Measurements from ENCODE around the gene TLE7.

TLE7 gene

DNA sequence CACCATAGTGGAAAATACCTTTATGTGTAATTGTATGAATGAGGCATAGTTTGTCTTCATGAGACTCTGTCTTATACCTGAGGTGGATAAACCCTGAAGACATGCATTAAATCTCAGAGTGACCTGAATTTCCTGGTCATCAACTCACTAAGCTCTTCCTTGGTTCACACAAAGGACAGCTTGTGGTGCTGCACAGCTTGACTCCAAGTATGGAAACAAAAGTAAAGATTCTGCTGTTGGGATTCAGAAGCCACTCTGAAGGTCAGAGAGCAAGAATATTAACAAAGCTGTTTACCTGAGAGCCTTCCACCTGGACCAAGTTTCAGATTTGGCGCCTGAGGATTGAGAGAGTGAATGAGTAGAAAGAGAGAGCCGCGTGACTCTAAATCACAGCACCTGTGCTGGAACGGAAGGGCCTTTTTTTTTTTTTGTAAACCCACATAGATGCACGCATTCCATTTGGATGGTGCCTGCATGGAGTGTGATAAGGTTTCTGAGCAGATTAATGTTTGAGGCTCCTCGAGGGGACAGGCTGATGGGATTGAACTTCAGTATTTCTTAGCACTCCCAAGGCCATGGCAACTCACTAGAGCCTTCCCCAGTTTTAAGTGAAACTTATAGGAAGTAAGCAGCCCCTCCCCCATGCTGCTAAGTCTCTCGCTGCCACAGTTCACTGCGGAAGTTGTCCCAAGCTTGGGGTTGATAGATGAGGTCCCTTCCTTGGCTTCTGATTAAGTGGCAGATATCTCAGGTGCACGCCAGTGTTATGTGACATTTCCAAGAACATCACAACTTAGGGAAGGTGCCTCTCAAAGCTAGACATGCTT lies 54.6 kb downstream of the TLE7 start:
- no peak for DNase-seq (ENCODE audit: low read depth, low spot score)
- no peak overlapping the region for H3K4me3 ChIP-seq (ENCODE audit: low read length)

DNA sequence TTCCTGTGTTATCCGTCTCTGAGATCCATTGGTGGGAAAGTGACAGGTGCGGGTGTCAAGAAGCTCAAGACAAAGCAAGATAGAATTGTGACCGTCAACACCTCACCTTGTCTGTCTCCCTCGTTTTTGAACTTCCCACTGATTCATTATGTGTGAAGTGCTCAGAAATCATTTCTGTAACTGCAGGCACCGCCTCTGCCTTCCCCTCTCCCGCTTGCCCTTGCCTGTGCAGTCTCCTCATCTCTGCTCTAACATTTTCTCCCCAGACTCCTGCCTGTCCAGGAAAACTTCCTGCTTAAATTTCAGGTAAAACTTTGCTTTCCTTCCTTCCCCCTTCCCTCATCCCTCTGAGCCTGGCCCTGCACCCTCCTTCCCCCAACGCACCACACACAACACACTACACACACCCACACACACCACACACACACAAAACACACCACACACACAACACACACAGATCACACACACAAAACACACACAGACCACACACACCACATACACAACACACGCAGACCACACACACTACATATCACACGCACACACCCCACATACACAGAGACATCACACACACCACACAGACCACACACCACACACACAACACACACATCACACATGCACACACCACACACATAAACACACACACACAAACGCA lies 57.7 kb downstream of the TLE7 start:
- no peak overlapping the region for H3K4me3 ChIP-seq (ENCODE audit: low read length)
- no peak for DNase-seq (ENCODE audit: low read depth, low spot score)

DNA sequence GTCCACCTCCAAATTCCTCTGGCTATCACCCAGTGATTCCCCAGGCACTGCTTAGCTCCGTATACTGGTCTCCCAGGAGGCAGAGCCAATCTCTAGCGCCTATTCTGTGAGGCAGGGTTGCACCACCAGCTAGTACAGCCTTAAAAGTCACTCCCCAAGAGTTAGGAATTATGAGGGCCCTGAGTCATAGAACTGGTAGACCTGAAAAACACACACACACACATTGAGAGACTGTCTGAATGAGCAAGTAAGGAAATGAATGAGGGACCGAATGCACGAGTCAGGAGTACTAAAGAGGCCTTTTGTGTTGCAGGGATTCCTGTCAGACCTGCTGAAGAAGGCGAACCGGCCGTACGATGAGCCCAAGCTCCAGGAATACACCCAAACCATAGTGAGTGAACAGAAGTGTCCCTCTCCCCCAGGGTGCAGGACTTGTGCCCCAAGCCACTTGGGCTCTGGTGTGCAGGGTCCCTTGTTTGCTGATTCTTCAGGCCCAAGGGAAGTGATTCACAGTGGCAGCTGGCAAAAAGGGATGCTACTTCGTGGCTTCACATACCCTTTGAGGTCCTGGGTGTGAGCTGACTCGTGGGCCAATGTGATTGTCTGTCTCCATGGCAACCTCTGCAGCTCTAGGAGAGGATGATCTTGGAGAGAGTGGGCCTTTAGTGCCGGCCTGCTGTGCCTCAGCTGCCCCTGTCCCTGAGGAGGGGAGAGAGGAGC lies 58.6 kb downstream of the TLE7 start:
- no peak for DNase-seq (ENCODE audit: low read depth, low spot score)
- H3K4me3 ChIP-seq (ENCODE audit: low read length): no peak overlapping the region

DNA sequence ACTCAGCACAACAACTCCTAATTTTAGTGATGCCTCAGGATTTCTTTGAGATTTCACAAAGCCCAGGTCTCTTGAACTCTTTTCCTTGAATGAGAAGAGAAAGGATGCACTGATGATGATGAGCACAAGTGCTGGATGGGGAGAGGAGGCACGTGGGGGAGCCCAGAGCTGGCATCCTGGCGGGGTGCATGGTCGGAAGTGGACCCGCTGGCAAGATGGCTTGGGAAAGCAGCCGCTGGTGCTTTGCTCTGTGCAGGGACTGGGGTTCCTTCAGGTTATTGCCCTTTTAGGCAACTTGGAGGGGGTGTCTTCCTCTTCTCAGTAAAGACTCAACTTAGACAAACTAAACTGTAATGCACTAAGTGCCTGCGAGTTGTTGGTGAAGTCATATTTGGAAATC lies 61.0 kb downstream of the TLE7 start:
- no peak overlapping the region for H3K4me3 ChIP-seq (ENCODE audit: low read length)
- DNase-seq (ENCODE audit: low read depth, low spot score): no peak

Measured in Jurkat, Clone E6-1 (cell line).